Measurements from ENCODE around the gene CBR1.

CBR1 gene

DNA sequence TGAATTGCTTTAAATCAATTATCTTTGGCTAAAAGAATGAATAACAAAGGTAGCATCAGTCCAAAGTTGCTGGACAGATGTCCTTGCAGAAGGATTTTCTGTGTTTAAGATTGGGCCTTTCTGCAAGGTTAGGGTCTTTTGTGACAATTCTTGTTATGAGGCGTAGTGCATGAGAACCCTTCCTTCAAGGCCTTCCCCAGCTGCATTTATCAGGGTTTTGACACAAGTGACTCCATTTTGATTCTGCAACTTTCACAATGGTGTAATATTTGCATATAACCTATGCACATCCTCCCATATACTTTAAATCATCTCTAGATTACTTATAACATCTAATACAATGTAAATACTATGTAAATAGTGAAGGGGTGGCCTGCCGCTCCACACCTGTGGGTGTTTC lies 8.4 kb upstream of the CBR1 start:
- peaks cover 12% of the 10 kb centered on the region for H3K36me3 ChIP-seq (replicated peaks)
- DNase-seq: no peak
- in situ Hi-C loops (cut with HindIII; ENCODE audit: low pct_ligation_motif_present, low sequenced_read_pairs): no loop called here
- no peak overlapping the region for H3K4me3 ChIP-seq (ENCODE audit: low read depth, low read length)
- H3K27ac ChIP-seq: no peak overlapping the region
- TF ChIP-seq, protein P1, sequence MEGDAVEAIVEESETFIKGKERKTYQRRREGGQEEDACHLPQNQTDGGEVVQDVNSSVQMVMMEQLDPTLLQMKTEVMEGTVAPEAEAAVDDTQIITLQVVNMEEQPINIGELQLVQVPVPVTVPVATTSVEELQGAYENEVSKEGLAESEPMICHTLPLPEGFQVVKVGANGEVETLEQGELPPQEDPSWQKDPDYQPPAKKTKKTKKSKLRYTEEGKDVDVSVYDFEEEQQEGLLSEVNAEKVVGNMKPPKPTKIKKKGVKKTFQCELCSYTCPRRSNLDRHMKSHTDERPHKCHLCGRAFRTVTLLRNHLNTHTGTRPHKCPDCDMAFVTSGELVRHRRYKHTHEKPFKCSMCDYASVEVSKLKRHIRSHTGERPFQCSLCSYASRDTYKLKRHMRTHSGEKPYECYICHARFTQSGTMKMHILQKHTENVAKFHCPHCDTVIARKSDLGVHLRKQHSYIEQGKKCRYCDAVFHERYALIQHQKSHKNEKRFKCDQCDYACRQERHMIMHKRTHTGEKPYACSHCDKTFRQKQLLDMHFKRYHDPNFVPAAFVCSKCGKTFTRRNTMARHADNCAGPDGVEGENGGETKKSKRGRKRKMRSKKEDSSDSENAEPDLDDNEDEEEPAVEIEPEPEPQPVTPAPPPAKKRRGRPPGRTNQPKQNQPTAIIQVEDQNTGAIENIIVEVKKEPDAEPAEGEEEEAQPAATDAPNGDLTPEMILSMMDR (IDR thresholded peaks at IDR 0.05; ENCODE audit: low read depth, low read length, missing control alignments): no peak
- no peaks in the 10 kb centered on the region for H3K27me3 ChIP-seq (replicated peaks)

DNA sequence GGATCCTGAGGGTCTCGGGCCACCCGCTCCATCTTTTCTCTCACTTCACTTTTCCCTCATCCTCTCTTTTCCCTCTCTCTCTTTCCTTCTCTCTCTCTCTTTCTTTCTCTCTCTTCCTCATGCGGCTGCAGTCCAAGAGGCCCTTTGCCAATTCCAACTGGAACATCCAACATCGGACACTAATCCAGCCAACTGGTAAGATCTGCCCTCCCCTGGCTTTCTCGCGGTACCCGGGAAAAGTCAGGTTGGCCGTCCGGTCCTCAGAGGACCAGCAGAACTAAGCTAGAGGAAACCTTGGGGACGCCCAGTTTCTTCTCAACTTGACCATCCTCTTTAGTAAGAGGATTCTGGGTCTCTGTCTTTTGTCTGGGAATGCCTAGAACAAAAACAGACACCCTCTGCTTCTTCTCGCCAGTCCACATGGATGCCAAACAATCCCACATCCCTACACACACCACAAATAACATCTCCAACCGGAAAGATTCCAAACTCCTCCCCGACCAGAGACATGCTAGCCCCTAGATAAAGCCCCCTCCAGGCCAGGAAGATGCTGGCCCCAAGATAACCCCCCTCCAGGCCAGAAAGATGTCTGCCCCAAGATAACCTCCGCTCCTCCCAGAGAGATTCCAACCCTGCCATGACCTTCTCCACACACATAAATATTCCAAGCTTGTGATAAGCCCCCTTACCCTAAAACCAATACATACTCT lies 6.3 kb upstream of the CBR1 start:
- Histone ChIP-seq H3K27me3 (replicated peaks) (no peaks in the 10 kb centered on the region), H3K27ac (no peak overlapping the region), H3K36me3 (replicated peaks) (no peaks in the 10 kb centered on the region), H3K4me3 (ENCODE audit: low read depth, low read length) (no peak overlapping the region)
- DNase-seq: no peak
- TF ChIP-seq, protein P1 (IDR thresholded peaks at IDR 0.05; ENCODE audit: low read depth, low read length, missing control alignments): no peak
- in situ Hi-C loops (cut with HindIII; ENCODE audit: low pct_ligation_motif_present, low sequenced_read_pairs): no loop called here

DNA sequence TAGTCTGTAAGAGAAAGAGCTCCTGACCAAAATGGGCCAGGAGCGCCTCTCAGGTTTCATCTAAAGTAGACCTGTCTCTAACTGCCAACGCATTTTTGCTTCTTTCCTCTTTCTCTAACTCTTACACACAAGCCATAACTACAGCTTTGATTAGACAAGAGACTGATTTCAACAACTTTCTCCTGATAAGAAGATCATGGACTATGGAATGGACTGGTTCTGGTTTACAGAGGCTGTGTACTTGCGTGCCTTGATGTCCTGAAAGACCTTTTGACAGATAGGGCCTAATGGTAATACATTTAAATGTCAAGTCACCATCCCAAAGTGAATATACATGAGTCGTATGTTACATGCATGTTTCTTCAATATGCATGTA lies 5.8 kb upstream of the CBR1 start:
- in situ Hi-C loops (cut with HindIII; ENCODE audit: low pct_ligation_motif_present, low sequenced_read_pairs): no loop called here
- no peak overlapping the region for H3K27ac ChIP-seq

DNA sequence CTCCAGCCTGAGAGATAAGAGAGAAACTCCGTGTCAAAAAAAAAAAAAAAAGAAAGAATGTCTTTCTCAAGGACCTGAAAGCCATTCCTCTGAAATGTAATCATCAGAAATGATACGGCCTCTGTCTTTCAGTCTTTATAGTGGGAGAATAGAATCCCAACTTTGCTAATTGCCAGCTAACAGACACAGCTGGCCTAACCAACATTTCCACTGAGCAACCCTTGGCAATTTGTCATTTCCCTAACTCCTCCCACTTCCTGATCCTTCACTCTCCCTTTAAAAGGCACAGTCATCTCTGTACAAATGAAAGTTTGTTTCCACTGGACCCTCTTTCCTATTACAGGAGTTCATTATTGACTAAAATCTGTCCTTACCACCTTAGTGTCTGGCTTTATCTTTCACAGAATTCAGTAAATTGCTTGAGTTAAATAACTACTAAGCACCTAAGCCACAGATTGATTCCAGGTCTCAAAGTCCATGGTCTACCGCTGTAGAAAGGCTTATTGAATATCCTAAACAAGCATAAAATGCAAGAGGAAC lies 4.3 kb upstream of the CBR1 start:
- DNase-seq: peak; percentile 36
- Histone ChIP-seq H3K4me3 (ENCODE audit: low read depth, low read length) (no peak overlapping the region), H3K27me3 (replicated peaks) (no peaks in the 10 kb centered on the region), H3K27ac (no peak overlapping the region), H3K36me3 (replicated peaks) (no peaks in the 10 kb centered on the region)
- TF ChIP-seq, protein P1 (IDR thresholded peaks at IDR 0.05; ENCODE audit: low read depth, low read length, missing control alignments): no peak
- in situ Hi-C loops (cut with HindIII; ENCODE audit: low pct_ligation_motif_present, low sequenced_read_pairs): no loop called here

More for the DNA sequence above, 5.8 kb upstream of the CBR1 start:
- Histone ChIP-seq H3K36me3 (replicated peaks) (no peaks in the 10 kb centered on the region), H3K27me3 (replicated peaks) (no peaks in the 10 kb centered on the region), H3K4me3 (ENCODE audit: low read depth, low read length) (no peak overlapping the region)
- DNase-seq: no peak
- TF ChIP-seq, protein P1 (IDR thresholded peaks at IDR 0.05; ENCODE audit: low read depth, low read length, missing control alignments): no peak

DNA sequence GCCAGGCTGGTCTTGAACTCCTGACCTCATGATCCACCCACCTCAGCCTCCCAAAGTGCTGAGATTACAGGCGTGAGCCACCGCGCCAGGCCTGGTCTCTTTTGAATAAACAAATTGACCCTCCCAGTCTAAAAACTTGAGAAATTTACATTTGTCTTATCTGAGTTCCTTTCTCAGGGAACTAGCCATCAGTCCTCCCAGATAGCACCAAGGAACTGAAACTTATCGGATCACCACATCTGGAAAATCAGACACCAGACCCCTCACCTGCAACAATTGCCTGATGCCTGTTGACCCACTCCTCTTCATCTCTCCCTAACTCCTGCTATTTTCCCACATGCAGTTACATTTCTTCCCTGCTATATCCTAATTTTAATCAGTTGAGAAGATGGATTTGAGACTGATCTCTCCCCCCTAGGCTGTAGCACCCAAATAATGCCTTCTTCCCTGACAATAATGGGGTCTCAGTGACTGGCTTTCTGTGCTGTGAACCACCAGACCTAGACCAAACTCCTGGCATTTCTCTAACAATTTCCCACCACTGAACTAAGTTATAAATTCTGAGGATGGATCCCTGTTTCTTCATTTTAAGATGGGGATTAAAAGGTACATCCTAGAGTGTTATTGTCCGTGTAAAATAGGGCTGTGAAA lies 951 bp upstream of the CBR1 start:
- no peaks in the 10 kb centered on the region for H3K27me3 ChIP-seq (replicated peaks)
- no peak overlapping the region for H3K4me3 ChIP-seq (ENCODE audit: low read depth, low read length)
- peaks cover 6% of the 10 kb centered on the region for H3K36me3 ChIP-seq (replicated peaks)
- DNase-seq: no peak
- peak overlapping the region; percentile 62 for H3K27ac ChIP-seq
- TF ChIP-seq, protein P1 (IDR thresholded peaks at IDR 0.05; ENCODE audit: low read depth, low read length, missing control alignments): no peak
- in situ Hi-C loops (cut with HindIII; ENCODE audit: low pct_ligation_motif_present, low sequenced_read_pairs): no loop called here

All from brain microvascular endothelial cell (primary cell).